Astrocyte of the spinal cord (primary cell): ENCODE results near the gene AHSA1.

ENCODE experiments used
- DNase-seq: peaks from one replicate; pipeline ENCODE4 v3.0.0; 2011; ENCODE audit warnings: low read depth, low spot score
- H3K4me3 ChIP-seq: 2 replicates; pipeline ENCODE4 v1.5.1; 2011; ENCODE audit warnings: low read depth, mild to moderate bottlenecking, low read length, moderate library complexity
- CTCF ChIP-seq: IDR thresholded peaks from 2 replicates; pipeline ENCODE4 v1.5.1; 2012; ENCODE audit warnings: low read depth, mild to moderate bottlenecking, low read length, inconsistent platforms
- in situ Hi-C: cut with HindIII; loops from 2 replicates; pipeline ENCODE4 v1.10.0; 2017; ENCODE audit warnings: low sequenced_read_pairs

Gene AHSA1

GRCh38 chr14:77503138-77503537, 45.2 kb downstream of the AHSA1 start:
- in situ Hi-C loops: no loop called here
- no peak for DNase-seq
- no peak overlapping the region for H3K4me3 ChIP-seq
- no peak for TF ChIP-seq CTCF

- in situ Hi-C loops: no loop called here
- TF ChIP-seq CTCF: no peak
- DNase-seq: no peak
- no peak overlapping the region for H3K4me3 ChIP-seq
These were observed 47.1 kb downstream of the AHSA1 start for GRCh38 chr14:77505031-77505430.

- no peak for TF ChIP-seq CTCF
- in situ Hi-C loops: no loop called here
- H3K4me3 ChIP-seq: no peak overlapping the region
- no peak for DNase-seq
These were observed 49.9 kb downstream of the AHSA1 start for GRCh38 chr14:77507762-77508161.

GRCh38 chr14:77508249-77508648, 50.4 kb downstream of the AHSA1 start:
- no peak for TF ChIP-seq CTCF
- DNase-seq: peak; percentile 22
- no peak overlapping the region for H3K4me3 ChIP-seq
- in situ Hi-C loops: no loop called here

- no peak for TF ChIP-seq CTCF
- in situ Hi-C loops: no loop called here
- no peak for DNase-seq
- H3K4me3 ChIP-seq: no peak overlapping the region
These were observed 51.0 kb downstream of the AHSA1 start for GRCh38 chr14:77508876-77509275.

- no peak for TF ChIP-seq CTCF
- no peak overlapping the region for H3K4me3 ChIP-seq
- in situ Hi-C loops: no loop called here
- no peak for DNase-seq
These were observed 51.5 kb downstream of the AHSA1 start for GRCh38 chr14:77509366-77509765.
